HEK293T (cell line): Measurements from ENCODE around the gene C19orf85.

Experiments
- ARNT ChIP-seq: fragments of 450-650 bp; IDR thresholded peaks from 2 replicates; pipeline ENCODE4 v1.6.1; 2017; ENCODE audit warnings: mild to moderate bottlenecking
- CTBP1 ChIP-seq: fragments of 450-650 bp; IDR thresholded peaks from 2 replicates; pipeline ENCODE4 v1.6.1; 2016; ENCODE audit warnings: borderline replicate concordance
- FOXM1 ChIP-seq: fragments of 450-650 bp; IDR thresholded peaks from 2 replicates; pipeline ENCODE4 v1.6.1; 2017; ENCODE audit warnings: mild to moderate bottlenecking, borderline replicate concordance
- SP1 ChIP-seq: fragments of 450-650 bp; IDR thresholded peaks from 2 replicates; pipeline ENCODE4 v1.6.1; 2017
- TF ChIP-seq, protein P1 (sequence below): fragments of 450-650 bp; IDR thresholded peaks from 2 replicates; pipeline ENCODE4 v1.6.1; 2016

DNA sequence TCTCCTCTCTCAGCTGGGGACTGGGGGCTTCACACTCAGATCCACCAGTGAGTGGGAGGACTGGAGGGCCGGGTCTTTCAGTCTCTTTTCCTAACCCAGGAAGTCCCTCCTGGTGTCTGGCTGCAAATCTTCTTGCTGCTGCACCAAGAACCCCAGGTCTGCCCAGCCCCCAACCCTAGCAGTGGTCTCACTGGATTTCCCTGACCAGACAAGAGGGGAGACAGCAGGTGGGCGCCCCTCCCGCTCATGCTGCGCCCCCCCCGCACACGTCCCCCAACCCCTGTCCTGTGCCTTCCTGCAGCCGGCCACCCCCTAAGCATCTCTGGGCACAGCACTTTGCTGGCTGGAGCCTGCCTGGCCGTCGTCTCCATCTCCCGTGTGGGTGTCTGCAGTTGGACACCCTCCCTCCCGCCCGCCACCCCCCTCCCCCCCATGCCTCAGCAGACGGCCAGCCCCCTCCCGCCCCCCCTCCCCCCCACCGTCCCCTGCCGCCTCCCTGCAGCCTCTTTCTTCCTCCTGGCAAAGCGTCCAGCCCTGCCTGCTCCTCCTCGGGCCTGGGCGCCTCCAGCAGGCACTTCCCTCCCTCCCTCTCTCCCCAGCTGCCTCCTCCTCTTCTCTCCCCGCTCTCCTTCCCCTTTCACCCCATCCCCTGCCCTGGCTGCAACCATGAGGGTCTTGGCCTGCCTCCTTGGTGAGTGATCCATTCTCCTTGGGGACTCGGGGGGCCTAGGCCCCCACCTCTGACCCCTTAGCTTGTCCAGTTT, 23.6 kb upstream of the C19orf85 start, which contains the start of gene SSC5D:
- TF ChIP-seq SP1 (no peak), ARNT (no peak), FOXM1 (no peak), CTBP1 (no peak)
- TF ChIP-seq, protein P1, sequence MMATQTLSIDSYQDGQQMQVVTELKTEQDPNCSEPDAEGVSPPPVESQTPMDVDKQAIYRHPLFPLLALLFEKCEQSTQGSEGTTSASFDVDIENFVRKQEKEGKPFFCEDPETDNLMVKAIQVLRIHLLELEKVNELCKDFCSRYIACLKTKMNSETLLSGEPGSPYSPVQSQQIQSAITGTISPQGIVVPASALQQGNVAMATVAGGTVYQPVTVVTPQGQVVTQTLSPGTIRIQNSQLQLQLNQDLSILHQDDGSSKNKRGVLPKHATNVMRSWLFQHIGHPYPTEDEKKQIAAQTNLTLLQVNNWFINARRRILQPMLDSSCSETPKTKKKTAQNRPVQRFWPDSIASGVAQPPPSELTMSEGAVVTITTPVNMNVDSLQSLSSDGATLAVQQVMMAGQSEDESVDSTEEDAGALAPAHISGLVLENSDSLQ: no peak
